Smooth muscle cell (in vitro differentiated cells): ENCODE results near the gene CPLANE2. TPM values are rescaled to one million over a fixed set of nuclear protein-coding genes. Genes with fewer than 3 reads are reported as not detected.

Experiments used
- DNase-seq: peaks from one replicate; lab custom pipeline; 2025; ENCODE audit not compliant: unreplicated experiment; lab: John Stamatoyannopoulos, UW
- H2AFZ ChIP-seq: fragments of 200-600 bp; sonication (generic); 2 replicates; pipeline ENCODE4 v1.6.0; 2016; ENCODE audit warnings: antibody characterized with exemption, low read depth, mild to moderate bottlenecking
- H3F3A ChIP-seq: fragments of 200-600 bp; sonication (generic); 2 replicates; pipeline ENCODE4 v1.6.0; 2017; ENCODE audit warnings: antibody characterized with exemption, low read depth
- H3K27ac ChIP-seq: fragments of 200-600 bp; sonication (generic); 2 replicates; pipeline ENCODE4 v1.5.1; 2016; ENCODE audit warnings: low read depth, mild to moderate bottlenecking
- H3K27me3 ChIP-seq: fragments of 200-600 bp; sonication (generic); 2 replicates; pipeline ENCODE4 v1.6.1; 2016; ENCODE audit warnings: low read depth, mild to moderate bottlenecking
- H3K36me3 ChIP-seq: fragments of 200-600 bp; sonication (generic); 2 replicates; pipeline ENCODE4 v1.5.1; 2016; ENCODE audit warnings: low read depth
- H3K4me1 ChIP-seq: fragments of 200-600 bp; sonication (generic); 2 replicates; pipeline ENCODE4 v1.5.1; 2016; ENCODE audit warnings: low read depth
- H3K4me2 ChIP-seq: fragments of 200-600 bp; sonication (generic); 2 replicates; pipeline ENCODE4 v1.6.0; 2016; ENCODE audit warnings: mild to moderate bottlenecking
- H3K4me3 ChIP-seq: fragments of 200-600 bp; sonication (generic); 2 replicates; pipeline ENCODE4 v1.5.1; 2016; ENCODE audit warnings: mild to moderate bottlenecking
- H3K79me2 ChIP-seq: fragments of 200-600 bp; sonication (generic); 2 replicates; pipeline ENCODE4 v1.6.0; 2016; ENCODE audit warnings: low read depth, mild to moderate bottlenecking
- H3K9ac ChIP-seq: fragments of 200-600 bp; sonication (generic); 2 replicates; pipeline ENCODE4 v1.6.0; 2016; ENCODE audit warnings: low read depth
- H3K9me3 ChIP-seq: fragments of 200-600 bp; sonication (generic); replicated peaks from 2 replicates; pipeline ENCODE4 v1.5.1; 2016; ENCODE audit warnings: low read depth
- H4K20me1 ChIP-seq: fragments of 200-600 bp; sonication (generic); 2 replicates; pipeline ENCODE4 v1.6.0; 2016; ENCODE audit warnings: low read depth
- whole genome bisulfite sequencing: methylation state at CpG from one replicate; pipeline ENCODE4 v1.1.7; 2016; ENCODE audit warnings: low lambda C conversion rate; 5-methylcytosine and 5-hydroxymethylcytosine counted together
- polyA plus RNA-seq: library from polyadenylated mRNA; unstranded; fragments of >200 nt; fragmentation: Nextera tagmentation; extraction: Ambion mirVana; gene quantifications from 2 replicates; pipeline ENCODE4 v1.2.1, GENCODE V29; 2016
- small RNA-seq: library from RNA; depleted of rRNA; stranded (forward); fragments of <200 nt; gene quantifications from one replicate; pipeline ENCODE3, GENCODE V24; 2014
- total RNA-seq: library from RNA; depleted of rRNA; stranded (reverse); fragments of >200 nt; gene quantifications from 2 replicates; pipeline ENCODE4 v1.2.3, GENCODE V29; 2014
- TF ChIP-seq, protein P1 (sequence below): fragments of 200-600 bp; sonication (generic); IDR thresholded peaks from 2 replicates; pipeline ENCODE4 v1.5.1; 2017; ENCODE audit warnings: borderline replicate concordance, mild to moderate bottlenecking, antibody characterized with exemption; ENCODE audit not compliant: insufficient read depth, poor library complexity, severe bottlenecking

The CPLANE2 gene
- total and polyA plus RNA-seq, 2 experiments from 2014 or later = 2.2 to 2.5 TPM

DNA sequence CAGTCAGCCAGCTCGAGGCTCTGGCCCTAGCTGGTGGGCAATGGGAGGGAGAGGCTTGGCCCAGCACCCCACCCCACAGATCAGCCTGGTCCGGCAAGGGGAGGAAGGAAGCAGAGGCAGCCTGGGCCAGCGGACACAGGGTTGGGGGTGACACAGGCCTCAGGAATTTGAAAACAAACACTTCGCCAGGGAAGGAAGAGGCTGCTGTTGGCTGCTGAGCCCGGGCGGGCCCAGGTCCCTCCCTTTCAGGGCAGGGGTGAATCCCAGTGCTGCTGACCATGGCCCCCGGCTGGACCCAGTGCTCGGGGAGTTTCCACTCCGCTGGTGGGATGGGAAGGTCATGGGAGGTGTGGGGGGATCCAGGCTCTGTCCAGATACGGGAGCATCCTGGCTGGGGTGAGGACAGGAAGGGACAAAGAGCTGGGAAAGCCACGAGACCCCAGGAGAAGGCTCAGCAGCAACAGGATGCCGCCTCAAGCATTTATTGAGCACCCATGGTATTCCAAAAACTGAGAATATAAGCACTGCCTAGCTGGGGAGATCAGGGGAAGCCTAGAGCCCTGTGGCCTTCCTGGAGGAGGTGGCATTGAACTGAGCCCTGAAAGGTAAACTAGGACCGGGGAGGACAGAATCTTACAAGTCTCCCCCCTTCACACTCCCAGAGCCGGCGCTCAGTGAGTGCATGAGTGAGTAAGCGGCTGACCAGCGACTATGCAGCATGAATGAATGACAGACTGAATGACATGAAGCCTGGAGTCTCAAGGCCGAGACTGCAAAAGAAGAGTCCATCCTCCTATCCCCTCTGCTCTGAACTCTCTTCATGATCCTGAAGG is 54.9 kb downstream of the CPLANE2 start:
- no peak overlapping the region for H2AFZ ChIP-seq
- peak overlapping the region; percentile 36 for H3K4me2 ChIP-seq
- no peaks in the 10 kb centered on the region for H4K20me1 ChIP-seq
- WGBS = 32% methylated on average over 18 of the region's 18 CpGs
- TF ChIP-seq, protein P1, sequence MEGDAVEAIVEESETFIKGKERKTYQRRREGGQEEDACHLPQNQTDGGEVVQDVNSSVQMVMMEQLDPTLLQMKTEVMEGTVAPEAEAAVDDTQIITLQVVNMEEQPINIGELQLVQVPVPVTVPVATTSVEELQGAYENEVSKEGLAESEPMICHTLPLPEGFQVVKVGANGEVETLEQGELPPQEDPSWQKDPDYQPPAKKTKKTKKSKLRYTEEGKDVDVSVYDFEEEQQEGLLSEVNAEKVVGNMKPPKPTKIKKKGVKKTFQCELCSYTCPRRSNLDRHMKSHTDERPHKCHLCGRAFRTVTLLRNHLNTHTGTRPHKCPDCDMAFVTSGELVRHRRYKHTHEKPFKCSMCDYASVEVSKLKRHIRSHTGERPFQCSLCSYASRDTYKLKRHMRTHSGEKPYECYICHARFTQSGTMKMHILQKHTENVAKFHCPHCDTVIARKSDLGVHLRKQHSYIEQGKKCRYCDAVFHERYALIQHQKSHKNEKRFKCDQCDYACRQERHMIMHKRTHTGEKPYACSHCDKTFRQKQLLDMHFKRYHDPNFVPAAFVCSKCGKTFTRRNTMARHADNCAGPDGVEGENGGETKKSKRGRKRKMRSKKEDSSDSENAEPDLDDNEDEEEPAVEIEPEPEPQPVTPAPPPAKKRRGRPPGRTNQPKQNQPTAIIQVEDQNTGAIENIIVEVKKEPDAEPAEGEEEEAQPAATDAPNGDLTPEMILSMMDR = no peak
- H3K9ac ChIP-seq = peak overlapping the region; percentile 34
- no peaks in the 10 kb centered on the region for H3K79me2 ChIP-seq
- peaks cover 10% of the 10 kb centered on the region for H3F3A ChIP-seq
- H3K4me3 ChIP-seq = no peak overlapping the region
- H3K9me3 ChIP-seq = no peaks in the 10 kb centered on the region
- peak overlapping the region; percentile 73 for H3K27ac ChIP-seq
- no peaks in the 10 kb centered on the region for H3K36me3 ChIP-seq
- DNase-seq = peak; percentile 53
- H3K27me3 ChIP-seq = no peaks in the 10 kb centered on the region
- H3K4me1 ChIP-seq = peaks cover 5% of the 10 kb centered on the region

Small RNA genes within 50 kb of the gene (small RNA-seq; reads per million reads assigned to genes)
- gene MT1XP1 = not detected

Other genes starting within 250 kb of the CPLANE2 start
- not detected in 2 replicates for gene SRARP, start 232.9 kb downstream of the CPLANE2 start, total RNA-seq
- gene SRARP, start 232.9 kb downstream of the CPLANE2 start, polyA plus RNA-seq = not detected in 2 replicates
- gene HSPB7, start 219.1 kb downstream of the CPLANE2 start, total RNA-seq = 18.1 and 23.0 TPM in 2 replicates
- 80.5 and 82.8 TPM in 2 replicates for gene HSPB7, start 219.1 kb downstream of the CPLANE2 start, polyA plus RNA-seq
- not detected in 2 replicates for gene CLCNKA, start 215.1 kb downstream of the CPLANE2 start, total RNA-seq
- 0.46 TPM in 1 of 2 replicates, not detected in the other for gene CLCNKA, start 215.1 kb downstream of the CPLANE2 start, polyA plus RNA-seq
- 0.13 and 0.76 TPM in 2 replicates for gene CLCNKB, start 193.4 kb downstream of the CPLANE2 start, total RNA-seq
- gene CLCNKB, start 193.4 kb downstream of the CPLANE2 start, polyA plus RNA-seq = 0.30 and 0.86 TPM in 2 replicates
- 0.76 and 1.5 TPM in 2 replicates for gene FAM131C, start 163.5 kb downstream of the CPLANE2 start, total RNA-seq
- gene FAM131C, start 163.5 kb downstream of the CPLANE2 start, polyA plus RNA-seq = 1.4 and 2.4 TPM in 2 replicates
- 34.8 and 41.1 TPM in 2 replicates for gene EPHA2, start 81.1 kb downstream of the CPLANE2 start, total RNA-seq
- gene EPHA2, start 81.1 kb downstream of the CPLANE2 start, polyA plus RNA-seq = 27.3 and 48.4 TPM in 2 replicates
- 24.9 and 32.1 TPM in 2 replicates for gene ARHGEF19, start 24.5 kb downstream of the CPLANE2 start, total RNA-seq
- gene ARHGEF19, start 24.5 kb downstream of the CPLANE2 start, polyA plus RNA-seq = 45.9 and 52.1 TPM in 2 replicates
- 14.7 and 16.5 TPM in 2 replicates for gene FBXO42, start 115.3 kb upstream of the CPLANE2 start, total RNA-seq
- gene FBXO42, start 115.3 kb upstream of the CPLANE2 start, polyA plus RNA-seq = 19.3 and 22.6 TPM in 2 replicates
- 45.3 and 58.1 TPM in 2 replicates for gene SZRD1, start 130.1 kb upstream of the CPLANE2 start, total RNA-seq
- 52.8 and 56.4 TPM in 2 replicates for gene SZRD1, start 130.1 kb upstream of the CPLANE2 start, polyA plus RNA-seq
- gene SPATA21, start 200.2 kb upstream of the CPLANE2 start, total RNA-seq = not detected in 2 replicates
- gene SPATA21, start 200.2 kb upstream of the CPLANE2 start, polyA plus RNA-seq = 0.07 TPM in 1 of 2 replicates, not detected in the other
- gene NECAP2, start 203.5 kb upstream of the CPLANE2 start, total RNA-seq = 60.0 and 61.4 TPM in 2 replicates
- 49.5 and 60.4 TPM in 2 replicates for gene NECAP2, start 203.5 kb upstream of the CPLANE2 start, polyA plus RNA-seq